ENCODE results near the gene FLNA.

DNA sequence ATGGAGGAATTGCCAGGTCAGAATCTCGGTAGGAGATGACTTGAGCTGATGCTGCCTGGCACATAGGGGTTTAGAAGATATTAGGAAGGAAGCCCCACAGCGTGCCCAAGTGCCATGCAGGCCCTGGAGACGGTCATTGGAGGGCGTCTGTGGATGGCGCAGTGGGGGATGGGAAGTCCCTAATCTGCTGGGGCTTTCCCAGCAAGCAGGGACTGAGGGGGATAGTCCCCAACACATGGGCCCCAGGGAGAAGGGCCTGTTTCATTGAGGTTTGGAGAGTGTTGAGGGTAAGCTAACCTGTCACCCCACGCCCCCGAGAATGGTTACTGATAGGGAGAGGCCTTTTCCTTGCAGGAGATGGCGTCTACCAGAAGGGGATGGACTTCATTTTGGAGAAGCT lies 44.8 kb upstream of the FLNA start:
- TF ChIP-seq NONO (IDR thresholded peaks at IDR 0.05; ENCODE audit: low read depth in 2 of 2, low read length in 1 of 2) (no peak), CTCF (IDR thresholded peaks at IDR 0.05 in 2 of 3, conservative IDR thresholded peaks at IDR 0.05 in 1 of 3; ENCODE audit: insufficient read depth in 2 of 3, low read depth in 1 of 3, low read length in 3 of 3) (no peak), REST (IDR thresholded peaks at IDR 0.05; ENCODE audit: borderline replicate concordance) (no peak), REST (CRISPR knock-in tag; IDR thresholded peaks at IDR 0.05; ENCODE audit: low read depth) (no peak), EZH2 (IDR thresholded peaks at IDR 0.05; ENCODE audit: borderline replicate concordance, low read depth, low read length) (no peak), ARID2 (IDR thresholded peaks at IDR 0.05) (no peak), TAF1 (IDR thresholded peaks at IDR 0.05; ENCODE audit: control insufficient read depth, extremely low read depth, insufficient read depth, low read length, severe bottlenecking) (no peak), CHCHD3 (CRISPR knock-in tag; IDR thresholded peaks at IDR 0.05) (no peak), SMARCC2 (IDR thresholded peaks at IDR 0.05; ENCODE audit: low read depth) (no peak)
- TF ChIP-seq, protein P1, sequence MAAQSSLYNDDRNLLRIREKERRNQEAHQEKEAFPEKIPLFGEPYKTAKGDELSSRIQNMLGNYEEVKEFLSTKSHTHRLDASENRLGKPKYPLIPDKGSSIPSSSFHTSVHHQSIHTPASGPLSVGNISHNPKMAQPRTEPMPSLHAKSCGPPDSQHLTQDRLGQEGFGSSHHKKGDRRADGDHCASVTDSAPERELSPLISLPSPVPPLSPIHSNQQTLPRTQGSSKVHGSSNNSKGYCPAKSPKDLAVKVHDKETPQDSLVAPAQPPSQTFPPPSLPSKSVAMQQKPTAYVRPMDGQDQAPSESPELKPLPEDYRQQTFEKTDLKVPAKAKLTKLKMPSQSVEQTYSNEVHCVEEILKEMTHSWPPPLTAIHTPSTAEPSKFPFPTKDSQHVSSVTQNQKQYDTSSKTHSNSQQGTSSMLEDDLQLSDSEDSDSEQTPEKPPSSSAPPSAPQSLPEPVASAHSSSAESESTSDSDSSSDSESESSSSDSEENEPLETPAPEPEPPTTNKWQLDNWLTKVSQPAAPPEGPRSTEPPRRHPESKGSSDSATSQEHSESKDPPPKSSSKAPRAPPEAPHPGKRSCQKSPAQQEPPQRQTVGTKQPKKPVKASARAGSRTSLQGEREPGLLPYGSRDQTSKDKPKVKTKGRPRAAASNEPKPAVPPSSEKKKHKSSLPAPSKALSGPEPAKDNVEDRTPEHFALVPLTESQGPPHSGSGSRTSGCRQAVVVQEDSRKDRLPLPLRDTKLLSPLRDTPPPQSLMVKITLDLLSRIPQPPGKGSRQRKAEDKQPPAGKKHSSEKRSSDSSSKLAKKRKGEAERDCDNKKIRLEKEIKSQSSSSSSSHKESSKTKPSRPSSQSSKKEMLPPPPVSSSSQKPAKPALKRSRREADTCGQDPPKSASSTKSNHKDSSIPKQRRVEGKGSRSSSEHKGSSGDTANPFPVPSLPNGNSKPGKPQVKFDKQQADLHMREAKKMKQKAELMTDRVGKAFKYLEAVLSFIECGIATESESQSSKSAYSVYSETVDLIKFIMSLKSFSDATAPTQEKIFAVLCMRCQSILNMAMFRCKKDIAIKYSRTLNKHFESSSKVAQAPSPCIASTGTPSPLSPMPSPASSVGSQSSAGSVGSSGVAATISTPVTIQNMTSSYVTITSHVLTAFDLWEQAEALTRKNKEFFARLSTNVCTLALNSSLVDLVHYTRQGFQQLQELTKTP (IDR thresholded peaks at IDR 0.05; ENCODE audit: low read depth in 1 of 2, partially characterized antibody in 2 of 2) = no peak
